C1 segment of cervical spinal cord (tissue), 14 donors: ENCODE results near the gene BGLAP.

Source experiments
- DNase-seq, 14 donors: peaks; one replicate each; lab custom pipeline; 2025; lab: John Stamatoyannopoulos, UW

Gene BGLAP

DNA sequence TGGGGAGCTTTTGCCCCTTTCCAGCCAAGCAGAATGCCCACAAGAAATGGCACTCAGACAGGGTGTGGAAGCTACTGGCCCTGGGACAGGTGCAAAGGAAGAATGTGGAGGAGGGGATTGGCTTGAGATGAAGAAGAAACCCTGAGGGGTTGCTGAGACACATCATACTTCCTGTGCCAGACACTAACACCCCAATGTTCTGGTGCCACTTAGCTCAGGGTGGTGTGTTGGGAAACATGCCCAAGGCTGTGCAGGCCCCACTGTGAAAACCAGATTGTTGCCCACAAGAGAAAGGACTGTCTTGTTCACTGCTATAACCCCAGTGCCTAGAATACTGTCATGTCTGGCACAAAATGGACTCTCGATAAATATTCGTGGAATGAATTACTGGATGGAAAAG is 15.7 kb downstream of the BGLAP start:
- DNase-seq = peak in 2 of 14 donors; percentile 18 to 19

DNA sequence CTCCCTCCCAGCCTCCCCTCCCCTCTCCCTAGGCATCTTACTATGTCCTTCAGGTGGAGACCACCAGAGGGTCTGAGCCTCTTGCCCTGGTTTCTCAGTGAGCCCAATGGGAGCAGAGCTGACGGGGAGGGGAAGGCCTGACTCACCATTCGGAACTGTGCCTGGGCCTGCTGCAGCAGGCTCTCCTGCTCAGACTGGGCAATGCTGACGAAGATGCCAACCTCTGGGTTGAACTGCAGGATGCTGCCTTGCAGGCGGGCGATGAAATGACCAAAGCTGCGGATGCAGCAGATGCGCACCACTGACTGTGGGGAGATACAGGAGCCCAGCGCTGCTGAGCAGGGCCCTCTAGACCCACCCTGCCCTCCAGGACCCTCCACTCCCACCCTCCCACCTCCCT is 16.9 kb downstream of the BGLAP start:
- no peak for DNase-seq

DNA sequence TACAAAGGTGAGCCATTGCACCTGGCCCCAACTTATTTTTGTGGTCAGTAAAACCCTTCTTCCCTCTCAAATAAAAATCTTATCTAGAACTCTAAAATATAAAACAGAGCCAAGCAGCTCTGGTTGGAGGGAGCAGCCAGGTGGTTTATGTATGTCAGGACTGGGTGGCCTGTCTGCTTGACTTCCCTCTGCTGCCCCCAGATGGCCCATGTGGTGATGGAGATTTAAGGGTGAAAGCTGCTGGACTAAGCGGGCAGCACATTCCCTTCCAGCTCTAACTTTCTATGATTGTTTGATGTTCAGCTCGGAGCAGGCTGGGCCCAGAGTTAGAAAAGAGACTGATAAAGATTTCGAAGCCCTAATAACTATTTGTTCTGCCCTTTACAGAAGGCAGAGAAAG is 17.8 kb downstream of the BGLAP start:
- peak in 6 of 14 donors; percentile 19 to 48 (median 26) for DNase-seq

DNA sequence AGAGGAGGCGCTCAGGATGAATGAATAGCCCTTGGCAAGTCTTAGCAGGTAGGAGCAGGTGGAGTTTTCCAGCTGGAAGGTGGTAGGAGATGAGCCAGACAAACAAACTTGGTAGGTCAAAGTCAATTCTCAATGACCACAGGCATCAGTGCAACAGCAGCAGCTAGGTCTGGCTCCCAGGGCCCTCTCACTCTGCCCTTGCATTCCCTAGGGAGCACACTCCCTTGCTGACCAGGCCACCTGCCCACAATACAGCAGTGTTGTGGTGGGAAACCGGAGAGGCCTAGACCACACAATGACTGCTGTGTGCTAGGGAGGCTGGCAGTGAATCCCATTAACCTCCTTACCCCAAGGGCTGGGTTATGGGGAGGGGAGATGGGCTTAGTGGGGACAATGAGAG is 18.9 kb downstream of the BGLAP start:
- peak in 8 of 14 donors; percentile 12 to 69 (median 38) for DNase-seq

DNA sequence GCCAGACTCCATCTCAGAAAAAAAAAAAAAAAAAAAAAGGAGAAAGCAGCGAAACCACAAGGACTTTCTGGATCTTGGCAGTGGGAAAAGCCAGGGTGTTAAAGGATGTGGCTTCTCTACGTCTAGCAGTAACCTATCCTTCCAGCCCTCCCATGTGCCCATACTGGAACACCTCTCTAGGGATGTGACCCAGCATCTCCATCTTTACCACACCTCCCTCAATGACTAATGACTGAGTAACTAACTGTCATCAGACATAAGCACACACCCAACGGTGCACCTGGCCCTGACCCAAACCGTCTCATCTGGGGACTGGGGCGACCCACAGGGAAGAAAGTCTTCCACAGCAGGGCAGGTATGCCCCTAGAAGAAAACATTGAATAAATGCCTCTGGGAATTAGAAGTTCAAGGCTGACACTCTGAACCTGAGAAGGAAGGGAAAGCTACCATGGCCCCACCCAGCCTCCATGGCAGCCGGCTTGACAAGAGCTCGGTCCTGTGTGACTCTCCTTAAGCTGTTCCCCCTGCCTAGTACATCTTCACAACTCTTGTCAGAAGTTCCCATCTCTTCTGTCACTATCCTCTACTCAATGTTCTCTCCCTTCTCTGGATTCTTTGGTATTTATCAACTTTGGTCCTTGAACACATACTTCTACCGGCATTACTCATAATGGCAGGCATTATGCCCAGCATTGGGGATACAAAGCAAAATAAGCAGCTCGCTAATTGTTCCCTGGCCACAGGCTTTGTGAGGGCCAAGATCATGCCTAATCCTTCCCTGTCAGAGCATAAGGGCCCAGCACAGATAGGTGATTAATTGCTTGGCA is 20.7 kb downstream of the BGLAP start:
- no peak for DNase-seq

DNA sequence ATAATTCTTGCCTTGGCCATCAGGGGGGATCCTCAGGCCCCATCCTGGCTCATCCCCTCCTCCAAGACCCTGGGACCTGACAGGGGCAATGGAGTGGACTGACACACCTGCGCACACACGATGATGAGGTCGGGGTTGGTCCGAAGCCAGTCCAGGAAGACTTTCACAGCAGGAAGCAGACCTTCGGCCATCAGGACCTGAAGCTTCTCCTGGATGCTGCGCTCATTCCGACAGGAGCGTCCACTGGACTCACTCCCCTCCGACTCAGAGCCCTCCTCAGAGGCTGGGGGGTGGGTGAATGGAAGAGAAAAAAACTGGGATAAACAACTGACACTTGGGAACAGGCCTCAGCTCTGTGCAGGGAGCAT is 21.3 kb downstream of the BGLAP start:
- DNase-seq = no peak

DNA sequence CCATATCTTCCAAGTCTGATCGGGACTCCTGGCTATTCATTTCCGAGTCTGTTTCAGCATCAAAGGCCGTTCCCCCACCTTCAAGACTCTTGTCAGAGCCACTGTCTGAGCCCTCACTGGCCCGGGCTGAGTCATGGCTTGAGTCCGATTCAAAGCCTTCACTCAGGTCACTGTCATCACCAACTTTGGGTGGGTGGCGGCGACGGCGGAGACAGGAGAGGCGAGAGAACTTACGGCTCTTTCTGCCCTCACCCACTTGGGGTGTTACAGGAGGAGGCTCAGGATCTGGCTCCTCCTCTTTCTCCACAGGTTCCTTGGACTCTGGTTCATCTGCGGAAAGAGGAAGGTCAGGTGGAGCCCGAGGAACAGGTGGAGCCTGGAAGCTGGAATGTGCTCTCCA is 24.1 kb downstream of the BGLAP start:
- DNase-seq = no peak

DNA sequence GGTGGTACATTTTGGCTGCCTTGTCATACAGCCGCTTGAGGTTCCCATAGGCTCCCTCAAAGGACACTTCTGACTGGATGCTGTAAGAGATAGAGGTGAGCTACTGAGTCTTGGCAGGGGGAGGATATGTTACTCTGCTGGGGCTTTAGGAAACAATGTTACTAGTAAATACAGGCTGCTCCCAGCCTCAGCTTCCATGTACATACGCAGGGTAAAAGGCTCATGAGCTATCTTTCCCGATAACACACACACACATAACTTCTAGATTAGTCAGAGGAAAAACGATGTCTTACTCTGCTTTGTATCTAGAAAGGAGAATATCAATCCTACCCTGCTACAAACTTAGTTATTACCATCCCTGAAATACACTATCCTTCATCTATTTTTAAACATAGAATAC is 26.4 kb downstream of the BGLAP start:
- DNase-seq = no peak

DNA sequence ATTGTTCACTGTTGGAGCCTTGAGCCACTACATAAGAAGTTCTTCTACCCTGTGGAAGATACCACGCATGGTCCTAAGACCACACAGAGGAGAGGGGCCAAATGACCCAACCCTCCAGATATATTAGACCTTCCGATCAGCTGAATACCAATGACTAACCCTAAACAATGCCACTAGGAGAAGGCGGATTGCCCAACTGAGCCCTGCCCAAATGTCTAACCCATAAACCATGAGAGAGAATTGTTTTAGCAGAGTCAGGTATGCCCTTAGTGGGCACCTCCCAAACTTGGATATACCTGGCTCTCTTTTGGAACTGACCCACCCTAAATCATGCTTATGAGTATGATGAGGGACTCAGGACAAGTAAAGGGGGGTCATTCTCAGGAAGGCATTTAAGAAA is 28.3 kb downstream of the BGLAP start:
- no peak for DNase-seq

DNA sequence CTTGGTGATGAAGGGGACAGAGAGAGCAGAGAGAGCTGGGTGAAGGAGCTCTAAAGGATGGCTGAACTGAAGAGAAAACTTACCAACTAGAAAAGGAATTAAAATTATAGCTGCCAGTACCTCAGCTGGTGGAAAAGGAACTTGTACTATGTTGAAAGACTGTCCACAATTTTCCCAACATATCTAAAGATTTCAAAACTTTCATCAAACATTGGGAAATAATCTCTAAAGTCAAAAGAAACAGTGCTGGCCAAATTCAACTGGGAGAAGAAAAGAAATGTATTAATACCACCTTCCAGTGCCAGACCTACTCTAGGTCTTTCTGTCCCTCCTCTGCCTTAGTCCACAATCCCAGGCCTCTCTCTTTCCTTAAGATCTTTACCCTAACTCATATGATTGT is 34.5 kb downstream of the BGLAP start:
- no peak for DNase-seq

DNA sequence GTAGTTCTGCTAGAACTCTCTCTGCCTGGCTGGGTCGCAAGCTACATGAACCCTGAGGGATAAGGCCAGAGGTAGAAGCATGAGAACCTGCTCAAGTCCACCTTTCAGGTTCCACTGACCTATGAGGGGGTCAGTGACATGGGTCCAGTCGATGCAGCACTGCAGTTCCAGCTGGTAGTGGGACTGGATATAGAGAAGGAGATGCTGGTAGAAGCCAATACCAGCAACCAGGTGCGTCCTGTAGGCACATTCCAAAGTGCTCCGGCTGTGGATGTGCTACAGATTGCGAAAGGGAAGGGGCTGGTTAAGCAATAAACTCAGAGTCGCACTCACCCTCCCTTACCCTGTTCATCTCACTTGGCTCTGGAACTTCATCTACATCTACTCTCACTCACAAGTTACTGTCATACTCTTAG is 35.0 kb downstream of the BGLAP start:
- no peak for DNase-seq

DNA sequence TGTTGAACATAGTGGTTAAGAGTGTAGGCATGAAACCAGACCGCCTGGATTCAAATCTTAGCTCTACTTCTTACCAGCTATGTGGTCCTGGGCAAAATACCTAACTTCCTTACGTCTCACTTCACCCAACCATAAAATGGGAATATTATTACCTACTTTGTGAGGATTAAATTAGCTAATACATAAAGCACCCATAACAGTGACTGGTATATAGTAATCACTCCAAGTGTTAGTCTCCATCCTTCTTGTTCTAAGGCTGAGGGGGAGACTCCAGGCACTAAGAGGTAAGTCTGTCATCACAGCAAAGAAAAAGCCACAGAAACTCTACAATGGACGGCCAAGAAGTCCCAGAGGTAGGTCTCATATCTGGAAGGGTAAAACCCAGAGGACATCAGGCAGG is 37.9 kb downstream of the BGLAP start:
- no peak for DNase-seq

DNA sequence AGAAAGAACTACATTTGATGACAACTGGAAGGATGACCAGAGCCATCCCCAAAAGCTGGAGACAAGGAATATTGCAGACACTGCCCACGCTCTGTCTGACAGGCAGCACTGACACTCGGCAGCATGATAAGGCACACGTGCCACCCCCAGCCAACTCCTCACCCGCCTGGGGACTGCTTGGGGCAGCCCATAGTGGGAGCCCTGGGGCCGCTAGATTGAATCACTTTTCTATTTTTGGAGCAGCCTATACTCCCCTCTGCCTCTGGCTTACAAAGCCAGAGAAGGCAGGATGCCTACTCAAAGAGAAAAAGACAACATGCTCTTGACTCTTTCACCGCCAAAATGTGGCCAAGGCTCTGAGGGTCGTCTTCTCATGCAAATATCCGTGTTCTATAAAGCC is 39.3 kb downstream of the BGLAP start:
- DNase-seq = no peak

DNA sequence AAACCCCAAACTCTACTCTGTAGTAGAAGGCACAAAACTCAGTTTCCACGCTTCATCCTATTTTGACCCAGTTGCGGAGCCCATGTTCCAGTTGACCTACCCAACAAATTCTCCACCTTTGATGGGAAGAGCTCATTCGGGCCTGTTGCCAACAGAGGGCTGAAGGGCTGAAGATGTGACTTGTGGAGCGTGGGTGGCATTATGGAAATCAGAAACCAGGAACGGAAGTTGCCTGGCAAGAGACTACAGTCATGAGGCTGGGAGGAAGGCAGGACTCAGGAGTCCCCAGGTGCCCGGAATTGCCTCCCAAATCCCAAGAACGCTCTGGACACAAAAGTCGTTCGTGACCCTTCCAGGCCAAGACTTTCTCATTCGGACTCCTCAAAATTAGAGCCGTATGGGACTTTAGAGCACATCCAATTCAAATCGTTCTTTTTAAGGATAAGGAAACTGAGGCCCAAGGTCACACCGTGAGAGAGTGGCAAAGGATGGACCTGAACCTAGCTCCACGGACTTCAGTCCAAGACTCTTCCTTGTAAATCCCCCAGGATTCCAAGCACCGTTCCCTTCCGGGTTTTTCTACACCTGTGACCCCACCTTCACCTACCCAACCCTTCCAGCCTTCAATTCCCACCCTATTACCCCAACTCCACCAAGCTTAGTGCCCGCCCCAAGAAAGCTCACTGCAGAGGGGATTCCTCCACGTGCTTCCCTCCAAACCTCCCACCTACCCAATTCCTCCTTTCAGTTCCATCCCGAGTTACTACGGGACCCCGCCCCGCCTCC is 39.9 kb downstream of the BGLAP start:
- peak in 2 of 14 donors; percentile 61 for DNase-seq

DNA sequence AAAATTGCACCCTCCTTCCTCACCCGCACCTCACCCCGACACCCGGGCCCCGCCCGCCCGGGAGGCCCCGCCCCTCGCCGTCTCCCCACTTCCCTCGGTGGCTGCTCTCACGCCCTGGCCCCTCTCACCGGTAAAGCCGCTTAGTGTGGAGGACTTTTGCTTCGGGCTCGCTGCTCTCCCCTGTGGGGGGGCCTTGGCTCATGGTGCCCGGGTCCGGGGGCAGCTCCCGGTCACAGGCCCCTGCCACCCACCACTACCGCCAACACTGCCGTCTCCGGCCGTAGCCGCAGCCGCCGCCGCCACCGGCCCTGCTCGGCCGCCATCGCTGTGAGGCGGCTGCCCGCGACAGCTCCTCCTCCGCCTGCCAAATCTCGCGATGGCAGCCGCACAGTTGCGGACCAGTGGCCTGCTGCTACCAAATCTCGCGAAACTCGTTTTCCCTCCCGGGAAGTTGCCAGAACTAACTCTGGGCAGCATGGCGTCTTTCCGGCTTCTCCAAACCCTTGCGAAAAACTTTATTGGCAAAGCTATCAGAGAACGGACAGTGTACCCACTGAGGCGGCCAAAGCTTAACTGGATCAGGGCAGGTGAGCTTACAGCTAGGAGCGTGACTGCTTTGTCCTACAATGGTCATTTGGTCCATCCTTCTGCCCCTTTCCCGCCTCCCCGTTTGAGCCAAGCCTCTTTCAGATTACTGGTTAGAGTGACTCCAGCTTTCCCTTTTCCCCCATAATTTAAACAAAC is 40.7 kb downstream of the BGLAP start, which contains the start of gene SMG5:
SMG5 (minus strand) TSS at position 347 of the 744 bp plus-strand sequence; CDS start at position 202, 145 bp downstream.
- DNase-seq = peak; percentile 52 to 95 (median 89)

DNA sequence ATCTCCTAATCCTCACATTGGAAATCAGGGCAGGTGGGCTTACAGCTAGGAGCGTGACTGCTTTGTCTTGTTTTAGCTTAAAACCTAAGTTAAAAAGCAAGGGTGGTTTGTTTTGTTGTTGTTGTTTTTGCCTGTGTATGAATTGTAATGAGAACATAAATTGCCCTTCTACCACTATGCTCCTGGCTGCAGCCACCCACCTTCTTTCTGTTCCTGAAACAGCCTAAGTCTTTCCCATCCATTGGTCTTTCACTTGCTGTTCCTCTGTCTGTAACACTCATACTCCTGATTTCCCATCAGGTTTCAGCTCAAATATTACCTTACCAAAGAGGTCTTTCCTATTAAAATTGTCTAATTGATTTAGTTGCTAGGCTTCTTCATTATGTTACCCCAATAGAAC is 41.5 kb downstream of the BGLAP start:
- DNase-seq = no peak

DNA sequence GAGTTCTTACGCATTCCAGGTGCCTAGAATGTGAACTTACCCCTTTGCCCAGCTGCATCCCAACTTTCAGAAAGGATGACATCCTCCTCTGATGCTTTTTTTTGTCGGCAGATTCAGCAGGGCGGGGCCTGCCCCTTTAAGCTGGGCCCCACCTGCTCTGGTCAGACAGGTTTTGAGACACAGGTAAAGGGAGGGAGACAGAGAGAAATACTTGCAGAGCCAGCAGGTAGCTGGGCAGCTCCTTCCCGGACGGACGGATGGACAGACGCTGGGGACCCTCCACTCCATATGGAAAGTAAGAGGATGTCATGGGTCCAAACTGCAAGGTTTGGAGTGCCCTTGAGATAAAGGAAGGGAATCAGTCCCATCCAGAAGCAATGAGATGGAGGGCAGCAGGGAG is 42.1 kb downstream of the BGLAP start, which contains the start of gene TMEM79:
TMEM79 (plus strand) TSS at position 214 of the 400 bp plus-strand sequence. CDS start 902 bp downstream, outside the sequence.
- no peak for DNase-seq

DNA sequence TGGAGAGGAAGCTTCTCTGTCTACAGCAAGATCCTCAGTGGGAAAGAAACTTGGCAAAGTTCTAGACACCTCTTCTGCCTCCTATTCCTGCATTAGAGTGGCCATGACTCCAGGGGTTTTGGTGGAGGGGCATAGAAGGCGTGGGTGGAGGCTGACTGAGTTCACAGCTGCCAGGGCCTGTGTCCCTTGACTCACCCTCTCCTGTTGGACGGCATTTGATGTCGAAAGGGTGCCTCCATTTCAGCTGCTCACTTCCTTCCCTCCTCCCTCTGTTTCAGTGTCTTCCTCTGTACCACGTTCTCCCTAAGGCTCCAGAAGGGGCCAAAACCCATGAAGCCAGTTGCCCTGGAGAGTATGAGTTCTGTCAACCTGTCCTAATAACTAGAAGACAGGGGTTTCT is 42.8 kb downstream of the BGLAP start:
- no peak for DNase-seq

DNA sequence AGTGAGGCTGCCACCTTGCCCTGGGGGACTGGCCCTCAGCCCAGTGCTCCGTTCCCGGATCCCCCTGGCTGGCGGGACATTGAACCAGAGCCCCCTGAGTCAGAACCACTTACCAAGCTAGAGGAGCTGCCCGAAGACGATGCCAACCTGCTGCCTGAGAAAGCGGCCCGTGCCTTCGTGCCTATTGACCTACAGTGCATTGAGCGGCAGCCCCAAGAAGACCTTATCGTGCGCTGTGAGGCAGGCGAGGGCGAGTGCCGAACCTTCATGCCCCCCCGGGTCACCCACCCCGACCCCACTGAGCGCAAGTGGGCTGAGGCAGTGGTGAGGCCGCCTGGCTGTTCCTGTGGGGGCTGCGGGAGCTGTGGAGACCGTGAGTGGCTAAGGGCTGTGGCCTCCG is 43.5 kb downstream of the BGLAP start:
- no peak for DNase-seq

DNA sequence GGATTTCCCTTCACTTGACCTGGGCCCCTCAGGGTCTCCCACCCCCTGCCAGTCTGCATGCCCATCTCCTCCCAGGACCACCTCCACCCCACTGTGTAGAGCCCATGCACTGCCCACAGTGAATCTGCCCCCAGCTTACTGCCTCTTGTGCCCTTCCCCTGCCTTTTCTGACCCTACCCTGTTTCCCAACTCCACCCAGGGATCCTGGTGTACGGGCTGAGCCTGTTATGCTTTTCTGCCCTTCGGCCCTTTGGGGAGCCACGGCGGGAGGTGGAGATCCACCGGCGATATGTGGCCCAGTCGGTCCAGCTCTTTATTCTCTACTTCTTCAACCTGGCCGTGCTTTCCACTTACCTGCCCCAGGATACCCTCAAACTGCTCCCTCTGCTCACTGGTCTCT is 44.1 kb downstream of the BGLAP start:
- DNase-seq = no peak

DNA sequence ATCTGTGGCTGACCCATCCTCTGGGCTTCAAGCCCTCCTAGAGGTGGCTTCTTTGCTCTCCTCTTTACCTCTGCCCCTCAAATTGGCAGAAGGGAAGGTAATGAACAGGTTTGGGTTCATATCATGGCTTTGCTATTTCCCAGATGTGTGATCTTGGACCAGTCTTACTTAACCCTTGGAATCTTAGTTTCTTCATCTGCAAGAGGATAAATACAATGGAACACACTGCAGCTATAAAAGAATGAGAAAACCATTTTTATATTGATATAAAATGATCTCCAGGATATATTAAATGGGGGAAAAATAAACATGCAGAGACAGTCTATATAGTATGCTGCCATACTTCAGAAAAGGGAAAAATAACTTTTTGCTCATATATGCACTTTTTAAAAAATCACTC is 47.9 kb downstream of the BGLAP start:
- no peak for DNase-seq
